H1 (cell line): ENCODE data around the gene GDF9. TPM values are rescaled to one million over a fixed set of nuclear protein-coding genes. Genes with fewer than 3 reads are reported as not detected.

Source experiments
- BACH1 ChIP-seq: IDR thresholded peaks from 2 replicates; pipeline ENCODE4 v1.6.1; 2012; ENCODE audit warnings: low read length, improper control_type of control experiment
- CEBPB ChIP-seq: IDR thresholded peaks from 2 replicates; pipeline ENCODE4 v1.6.1; 2012; ENCODE audit warnings: low read depth, low read length
- CHD1 ChIP-seq: IDR thresholded peaks from 2 replicates; pipeline ENCODE4 v1.6.1; 2012; ENCODE audit warnings: low read depth, low read length, improper control_type of control experiment
- CHD7 ChIP-seq: fragments of 300-600 bp; sonication (generic); IDR thresholded peaks from 2 replicates; pipeline ENCODE4 v1.7.1; 2012; ENCODE audit warnings: low read length, moderate library complexity, mild to moderate bottlenecking, inconsistent platforms; ENCODE audit not compliant: insufficient replicate concordance
- E2F6 ChIP-seq: IDR thresholded peaks from 2 replicates; pipeline ENCODE4 v1.6.1; 2012; ENCODE audit warnings: inconsistent platforms
- EZH2 ChIP-seq: fragments of 200-600 bp; sonication (generic); IDR thresholded peaks from 2 replicates; pipeline ENCODE4 v1.7.1; 2012; ENCODE audit warnings: low read depth, mild to moderate bottlenecking, moderate library complexity, low read length, inconsistent platforms; ENCODE audit not compliant: severe bottlenecking
- FOSL1 ChIP-seq: IDR thresholded peaks from 2 replicates; pipeline ENCODE4 v1.6.1; 2011; ENCODE audit warnings: mild to moderate bottlenecking, low read depth, low read length, moderate library complexity; ENCODE audit not compliant: insufficient read depth
- JUN ChIP-seq: IDR thresholded peaks from 2 replicates; pipeline ENCODE4 v1.6.1; 2011; ENCODE audit warnings: low read depth, mild to moderate bottlenecking, improper control_type of control experiment, low read length
- RNF2 ChIP-seq: fragments of 200-900, 300-1000 bp; sonication (generic); IDR thresholded peaks from 2 replicates; pipeline ENCODE4 v1.7.1; 2016; ENCODE audit warnings: borderline replicate concordance, low read depth, mild to moderate bottlenecking, antibody characterized with exemption, low read length; ENCODE audit not compliant: poor library complexity, severe bottlenecking; ENCODE audit errors: missing control alignments
- SIX5 ChIP-seq: IDR thresholded peaks from 2 replicates; pipeline ENCODE4 v1.6.1; 2011; ENCODE audit warnings: mild to moderate bottlenecking, low read depth, low read length
- polyA plus RNA-seq, 7 experiments: library from polyadenylated mRNA; depleted of rRNA in 3 of 7; stranded (reverse) in 5 of 7; unstranded in 2 of 7; fragments of >200 nt in 5 of 7; fragments of 200-250 nt in 2 of 7; gene quantifications; 1 replicate in 5 of 7; 2 replicates in 1 of 7; 4 replicates in 1 of 7; pipeline versions ENCODE4 v1.2.1 to v1.2.3, GENCODE V29; 2011 to 2013; ENCODE audit warnings: missing spikeins in 2 of 7, mixed read lengths in 2 of 7
- total RNA-seq: library from RNA; stranded (reverse); fragmentation: NEBNext Ultra II Directional; extraction: Animal tissue kit (Norgen Biotek cat#: 25700); gene quantifications from 2 replicates; pipeline ENCODE4 v1.2.1, GENCODE V29; 2021

Gene GDF9
- total and polyA plus RNA-seq, 2 of the 8 experiments (the other 6 are each of a cell fraction or from before 2014, with no cell fraction given): 0.14 TPM; not detected in 1

- TF ChIP-seq CHD7 (no peak), CHD1 (no peak), FOSL1 (no peak), SIX5 (no peak), EZH2 (peak; percentile 74), E2F6 (peak; percentile 69), RNF2 (no peak), BACH1 (no peak; the same call in 1 of the 2 replicates), JUN (no peak), CEBPB (no peak)
Observed at GRCh38 chr5:132829742-132830435, 36.4 kb downstream of the GDF9 start (continued).
